ENCODE results near the gene FOXO1. TPM values are rescaled to one million over a fixed set of nuclear protein-coding genes. Genes with fewer than 3 reads are reported as not detected.

The FOXO1 gene
- total and polyA plus RNA-seq, 9 donors = 11.2 to 18.1 (median 13.1) TPM

- no peak for DNase-seq
- no peaks in the 10 kb centered on the region for H3K27me3 ChIP-seq (ENCODE audit: control insufficient read depth, insufficient read depth, low read length)
- no peaks in the 10 kb centered on the region for H3K9me3 ChIP-seq (replicated peaks; ENCODE audit: control insufficient read depth, low read depth, low read length)
- 86% methylated on average over 1 of the region's 4 CpGs for WGBS (ENCODE audit: insufficient coverage)
- no peaks in the 10 kb centered on the region for H3K36me3 ChIP-seq (ENCODE audit: control insufficient read depth, insufficient read depth, low read length)
- no peak overlapping the region for H3K27ac ChIP-seq (ENCODE audit: low read length)
- H3K4me3 ChIP-seq (ENCODE audit: low read length) = no peak overlapping the region
- peaks cover 2% of the 10 kb centered on the region for H3K4me1 ChIP-seq (ENCODE audit: control insufficient read depth, insufficient read depth, low read length)
Measured at GRCh38 chr13:40570930-40571329, 95.5 kb downstream of the FOXO1 start.

GRCh38 chr13:40569024-40569350, 97.5 kb downstream of the FOXO1 start:
- H3K4me3 ChIP-seq (ENCODE audit: low read length) = no peak overlapping the region
- no peaks in the 10 kb centered on the region for H3K36me3 ChIP-seq (ENCODE audit: control insufficient read depth, insufficient read depth, low read length)
- H3K27me3 ChIP-seq (ENCODE audit: control insufficient read depth, insufficient read depth, low read length) = no peaks in the 10 kb centered on the region
- no peak for DNase-seq
- peaks cover 10% of the 10 kb centered on the region for H3K4me1 ChIP-seq (ENCODE audit: control insufficient read depth, insufficient read depth, low read length)
- WGBS (ENCODE audit: insufficient coverage) = 90% methylated on average over 2 of the region's 3 CpGs
- no peaks in the 10 kb centered on the region for H3K9me3 ChIP-seq (replicated peaks; ENCODE audit: control insufficient read depth, low read depth, low read length)
- H3K27ac ChIP-seq (ENCODE audit: low read length) = peak overlapping the region; percentile 2

DNA sequence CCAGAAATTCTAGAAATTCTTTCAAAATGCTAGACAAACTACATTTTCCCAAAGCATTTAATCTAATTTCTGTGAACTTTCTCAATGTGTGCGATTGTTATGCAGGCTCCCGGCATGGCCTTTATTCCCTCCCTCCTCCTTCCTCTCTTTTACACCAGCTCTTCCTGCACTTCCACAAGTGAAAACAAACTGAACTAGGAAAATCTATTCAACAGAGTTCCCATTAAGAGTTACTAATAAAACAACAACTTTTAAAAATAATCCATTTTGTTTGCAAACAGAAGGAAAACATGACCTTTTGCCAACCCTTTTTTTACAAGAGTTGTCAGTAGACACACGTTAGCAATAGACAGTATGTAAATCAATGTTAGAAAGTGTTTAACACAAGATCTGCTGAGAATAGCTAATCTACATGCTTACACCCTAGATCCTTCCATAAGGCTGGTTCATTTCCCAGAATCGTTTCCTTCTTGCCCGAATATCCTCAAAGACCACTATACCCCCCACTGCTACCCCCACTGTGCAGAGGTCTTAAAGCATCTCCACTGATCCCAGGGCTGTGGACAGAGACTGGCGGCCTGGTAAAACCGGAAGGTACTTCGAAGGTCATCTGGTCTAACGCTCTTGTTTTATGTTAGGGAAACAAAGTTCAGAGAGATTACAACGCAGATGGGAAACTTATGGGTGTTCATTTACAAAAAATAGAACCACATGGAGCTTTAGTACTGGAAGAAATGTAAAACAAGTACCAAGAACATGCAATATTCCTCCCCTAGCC, 98.0 kb downstream of the FOXO1 start:
- Histone ChIP-seq H3K4me3 (ENCODE audit: low read length) (no peak overlapping the region), H3K27me3 (ENCODE audit: control insufficient read depth, insufficient read depth, low read length) (no peaks in the 10 kb centered on the region), H3K36me3 (ENCODE audit: control insufficient read depth, insufficient read depth, low read length) (no peaks in the 10 kb centered on the region), H3K9me3 (replicated peaks; ENCODE audit: control insufficient read depth, low read depth, low read length) (no peaks in the 10 kb centered on the region), H3K4me1 (ENCODE audit: control insufficient read depth, insufficient read depth, low read length) (peaks cover 13% of the 10 kb centered on the region), H3K27ac (ENCODE audit: low read length) (peak overlapping the region; percentile 2)
- WGBS (ENCODE audit: insufficient coverage) = 61% methylated on average over 8 of the region's 10 CpGs
- DNase-seq = no peak

GRCh38 chr13:40566811-40567210, 99.6 kb downstream of the FOXO1 start:
- DNase-seq = no peak
- Histone ChIP-seq H3K36me3 (ENCODE audit: control insufficient read depth, insufficient read depth, low read length) (no peaks in the 10 kb centered on the region), H3K27me3 (ENCODE audit: control insufficient read depth, insufficient read depth, low read length) (no peaks in the 10 kb centered on the region), H3K4me1 (ENCODE audit: control insufficient read depth, insufficient read depth, low read length) (peaks cover 18% of the 10 kb centered on the region), H3K27ac (ENCODE audit: low read length) (no peak overlapping the region), H3K9me3 (replicated peaks; ENCODE audit: control insufficient read depth, low read depth, low read length) (no peaks in the 10 kb centered on the region), H3K4me3 (ENCODE audit: low read length) (no peak overlapping the region)
- 60% methylated on average over 1 of the region's 2 CpGs for WGBS (ENCODE audit: insufficient coverage)

DNA sequence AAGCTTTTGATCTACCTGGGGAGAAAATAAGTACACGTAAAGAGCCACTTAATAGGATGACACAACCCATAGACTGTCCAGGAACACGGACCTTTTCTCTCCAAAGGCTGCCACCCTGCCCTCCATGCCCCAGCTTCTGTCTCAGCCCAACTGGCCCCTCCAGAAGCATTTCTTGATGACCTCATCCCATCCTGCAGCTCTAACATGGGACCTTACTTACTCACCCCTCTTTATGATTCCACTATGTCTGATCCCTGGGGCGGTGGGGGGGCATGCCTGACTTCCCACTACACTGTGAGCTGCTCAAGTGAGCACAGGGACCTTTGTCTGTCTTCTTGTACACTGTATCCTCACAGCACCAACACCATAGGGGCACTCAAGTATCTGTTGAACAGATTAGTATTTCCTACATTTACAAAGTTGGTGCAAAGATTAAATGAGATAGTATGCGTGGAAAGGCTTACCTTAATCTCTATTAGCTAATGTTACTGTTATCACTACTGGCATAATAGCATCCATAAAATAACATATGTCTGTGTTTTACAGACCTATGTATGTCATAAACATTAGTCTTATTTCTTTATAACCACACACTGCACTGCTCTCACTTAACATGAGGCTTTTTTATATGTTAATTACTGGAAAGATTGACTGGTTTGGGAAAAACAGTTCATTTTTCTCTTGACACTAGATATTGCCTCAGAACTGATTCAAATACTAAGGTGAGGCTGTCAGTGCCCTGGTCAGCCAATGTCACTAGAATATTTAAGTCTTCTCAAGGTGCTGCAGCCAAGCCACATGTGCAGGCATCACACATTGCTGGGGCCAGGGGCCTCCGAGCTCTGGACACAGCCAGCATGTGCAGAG, 100.9 kb downstream of the FOXO1 start:
- H3K27ac ChIP-seq (ENCODE audit: low read length) = no peak overlapping the region
- H3K27me3 ChIP-seq (ENCODE audit: control insufficient read depth, insufficient read depth, low read length) = no peaks in the 10 kb centered on the region
- WGBS (ENCODE audit: insufficient coverage) = 82% methylated on average over 3 of the region's 5 CpGs
- H3K9me3 ChIP-seq (replicated peaks; ENCODE audit: control insufficient read depth, low read depth, low read length) = no peaks in the 10 kb centered on the region
- no peak for DNase-seq
- H3K4me1 ChIP-seq (ENCODE audit: control insufficient read depth, insufficient read depth, low read length) = peaks cover 18% of the 10 kb centered on the region
- no peaks in the 10 kb centered on the region for H3K36me3 ChIP-seq (ENCODE audit: control insufficient read depth, insufficient read depth, low read length)
- H3K4me3 ChIP-seq (ENCODE audit: low read length) = no peak overlapping the region

GRCh38 chr13:40564342-40565001, 102.0 kb downstream of the FOXO1 start:
- H3K27ac ChIP-seq (ENCODE audit: low read length) = peak overlapping the region; percentile 37
- WGBS (ENCODE audit: insufficient coverage) = 34% methylated on average over 10 of the region's 15 CpGs
- DNase-seq = peak; percentile 47
- H3K36me3 ChIP-seq (ENCODE audit: control insufficient read depth, insufficient read depth, low read length) = peaks cover 6% of the 10 kb centered on the region
- H3K4me1 ChIP-seq (ENCODE audit: control insufficient read depth, insufficient read depth, low read length) = peaks cover 18% of the 10 kb centered on the region
- H3K9me3 ChIP-seq (replicated peaks; ENCODE audit: control insufficient read depth, low read depth, low read length) = no peaks in the 10 kb centered on the region
- no peak overlapping the region for H3K4me3 ChIP-seq (ENCODE audit: low read length)
- H3K27me3 ChIP-seq (ENCODE audit: control insufficient read depth, insufficient read depth, low read length) = no peaks in the 10 kb centered on the region

- H3K27me3 ChIP-seq (ENCODE audit: control insufficient read depth, insufficient read depth, low read length) = no peaks in the 10 kb centered on the region
- peak overlapping the region; percentile 35 for H3K27ac ChIP-seq (ENCODE audit: low read length)
- no peaks in the 10 kb centered on the region for H3K9me3 ChIP-seq (replicated peaks; ENCODE audit: control insufficient read depth, low read depth, low read length)
- no peak for DNase-seq
- H3K36me3 ChIP-seq (ENCODE audit: control insufficient read depth, insufficient read depth, low read length) = peaks cover 9% of the 10 kb centered on the region
- peaks cover 18% of the 10 kb centered on the region for H3K4me1 ChIP-seq (ENCODE audit: control insufficient read depth, insufficient read depth, low read length)
- WGBS (ENCODE audit: insufficient coverage) = 51% methylated on average over 4 of the region's 14 CpGs
- no peak overlapping the region for H3K4me3 ChIP-seq (ENCODE audit: low read length)
Measured at GRCh38 chr13:40563350-40564125, 102.9 kb downstream of the FOXO1 start.

GRCh38 chr13:40562975-40563349, 103.5 kb downstream of the FOXO1 start:
- Histone ChIP-seq H3K4me3 (ENCODE audit: low read length) (no peak overlapping the region), H3K9me3 (replicated peaks; ENCODE audit: control insufficient read depth, low read depth, low read length) (no peaks in the 10 kb centered on the region), H3K27me3 (ENCODE audit: control insufficient read depth, insufficient read depth, low read length) (no peaks in the 10 kb centered on the region), H3K27ac (ENCODE audit: low read length) (peak overlapping the region; percentile 35), H3K4me1 (ENCODE audit: control insufficient read depth, insufficient read depth, low read length) (peaks cover 18% of the 10 kb centered on the region), H3K36me3 (ENCODE audit: control insufficient read depth, insufficient read depth, low read length) (peaks cover 9% of the 10 kb centered on the region)
- WGBS (ENCODE audit: insufficient coverage) = 82% methylated on average over 6 of the region's 6 CpGs
- no peak for DNase-seq

DNA sequence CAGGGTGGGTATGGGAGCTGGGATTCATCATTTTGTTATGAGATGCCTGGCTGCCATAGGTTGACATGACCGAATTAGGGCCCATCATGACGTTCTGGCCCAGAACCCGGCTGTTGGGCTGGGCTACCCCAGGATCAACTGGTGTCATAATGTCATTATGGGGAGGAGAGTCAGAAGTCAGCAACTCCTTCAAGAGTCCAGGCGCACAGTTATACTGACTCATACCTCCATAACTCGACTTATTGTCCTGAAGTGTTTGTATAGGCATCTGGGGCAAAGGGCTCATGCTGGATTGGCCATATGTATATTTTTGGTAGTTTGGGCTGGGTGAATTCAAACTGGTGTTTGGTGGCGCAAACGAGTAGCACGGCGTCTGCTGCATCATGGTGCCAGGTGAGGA, 106.5 kb downstream of the FOXO1 start:
- DNase-seq = no peak
- Histone ChIP-seq H3K36me3 (ENCODE audit: control insufficient read depth, insufficient read depth, low read length) (peaks cover 9% of the 10 kb centered on the region), H3K9me3 (replicated peaks; ENCODE audit: control insufficient read depth, low read depth, low read length) (no peaks in the 10 kb centered on the region), H3K27me3 (ENCODE audit: control insufficient read depth, insufficient read depth, low read length) (no peaks in the 10 kb centered on the region), H3K4me3 (ENCODE audit: low read length) (no peak overlapping the region), H3K27ac (ENCODE audit: low read length) (no peak overlapping the region), H3K4me1 (ENCODE audit: control insufficient read depth, insufficient read depth, low read length) (peaks cover 12% of the 10 kb centered on the region)
- 97% methylated on average over 7 of the region's 9 CpGs for WGBS (ENCODE audit: insufficient coverage)

All from muscle of leg (tissue), 11 donors.